Ascending aorta (tissue), 2 donors: Measurements from ENCODE around the gene RPL28. TPM values are rescaled to one million over a fixed set of nuclear protein-coding genes. Genes with fewer than 3 reads are reported as not detected.

Experiments
- DNase-seq, 2 donors: peaks; one replicate each; pipeline ENCODE4 v3.0.0-alpha.2; 2019; ENCODE audit warnings: low spot score in 2 of 2
- H3K27ac ChIP-seq, 2 donors: fragments of 200-600 bp; sonication (generic); one replicate each; pipeline ENCODE4 v1.5.1; 2016 to 2017; ENCODE audit warnings: mild to moderate bottlenecking in 1 of 2
- H3K27me3 ChIP-seq: fragments of 200-600 bp; sonication (generic); one replicate; pipeline ENCODE4 v1.5.1; 2017
- H3K36me3 ChIP-seq, 2 donors: fragments of 200-600 bp; sonication (generic); one replicate each; pipeline ENCODE4 v1.5.1; 2016
- H3K4me1 ChIP-seq, 2 donors: fragments of 200-600 bp; sonication (generic); one replicate each; pipeline ENCODE4 v1.5.1; 2016 to 2017; ENCODE audit warnings: mild to moderate bottlenecking in 1 of 2
- H3K4me3 ChIP-seq, 2 donors: fragments of 200-600 bp; sonication (generic); one replicate each; pipeline ENCODE4 v1.5.1; 2016 to 2017; ENCODE audit warnings: mild to moderate bottlenecking in 1 of 2
- H3K9me3 ChIP-seq, 2 donors: fragments of 200-600 bp; sonication (generic); one replicate each; pipeline ENCODE4 v1.5.1; 2016
- intact Hi-C: fragments of 100-400 bp; cut with DNase I; formaldehyde crosslinking; loops from one replicate; pipeline ENCODE4 v1.15.1; 2023
- total RNA-seq: library from RNA; depleted of rRNA; stranded (reverse); fragments of >200 nt; gene quantifications from one replicate; pipeline ENCODE4 v1.1.0, GENCODE V29; 2016
- TF ChIP-seq, protein P1 (sequence below), 3 experiments: fragments of 200-600 bp in 2 of 3; fragments of 450-650 bp in 1 of 3; sonication (generic) in 2 of 3; IDR thresholded peaks; one replicate each; pipeline ENCODE4 v1.5.1; 2016 to 2019; ENCODE audit warnings: antibody characterized with exemption in 3 of 3, mild to moderate bottlenecking in 1 of 3, moderate library complexity in 1 of 3

RPL28 gene
- total RNA-seq, 1 donor from 2014 or later = 542 TPM

DNA sequence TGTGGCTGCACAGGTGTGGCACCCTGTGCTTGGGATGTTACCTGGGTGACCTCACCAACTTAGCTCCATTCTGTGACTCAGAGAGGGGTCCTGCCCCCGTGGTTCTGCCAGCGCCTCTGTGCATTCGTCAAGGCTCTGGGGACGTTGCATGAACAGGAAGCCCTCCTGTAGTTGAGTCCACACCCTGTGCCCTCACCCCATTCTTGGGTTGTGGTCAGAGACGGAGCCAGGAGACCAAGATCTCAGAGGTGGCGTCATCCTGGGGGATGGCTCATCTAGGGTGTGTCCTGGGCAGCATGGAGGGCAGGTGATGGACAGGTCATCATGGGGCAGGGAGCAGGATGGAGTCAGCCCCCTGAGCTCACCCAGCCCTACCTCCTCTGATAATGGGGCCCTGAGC is 33.7 kb upstream of the RPL28 start:
- intact Hi-C loops = no loop called here
- no peak for DNase-seq
- Histone ChIP-seq H3K27me3 (peaks cover 11% of the 10 kb centered on the region), H3K36me3 (peaks cover 0 to 5% of the 10 kb centered on the region in 2 donors), H3K27ac (no peak overlapping the region), H3K9me3 (no peaks in the 10 kb centered on the region), H3K4me3 (no peak overlapping the region), H3K4me1 (peaks cover 3 to 12% of the 10 kb centered on the region in 2 donors)
- TF ChIP-seq, protein P1, sequence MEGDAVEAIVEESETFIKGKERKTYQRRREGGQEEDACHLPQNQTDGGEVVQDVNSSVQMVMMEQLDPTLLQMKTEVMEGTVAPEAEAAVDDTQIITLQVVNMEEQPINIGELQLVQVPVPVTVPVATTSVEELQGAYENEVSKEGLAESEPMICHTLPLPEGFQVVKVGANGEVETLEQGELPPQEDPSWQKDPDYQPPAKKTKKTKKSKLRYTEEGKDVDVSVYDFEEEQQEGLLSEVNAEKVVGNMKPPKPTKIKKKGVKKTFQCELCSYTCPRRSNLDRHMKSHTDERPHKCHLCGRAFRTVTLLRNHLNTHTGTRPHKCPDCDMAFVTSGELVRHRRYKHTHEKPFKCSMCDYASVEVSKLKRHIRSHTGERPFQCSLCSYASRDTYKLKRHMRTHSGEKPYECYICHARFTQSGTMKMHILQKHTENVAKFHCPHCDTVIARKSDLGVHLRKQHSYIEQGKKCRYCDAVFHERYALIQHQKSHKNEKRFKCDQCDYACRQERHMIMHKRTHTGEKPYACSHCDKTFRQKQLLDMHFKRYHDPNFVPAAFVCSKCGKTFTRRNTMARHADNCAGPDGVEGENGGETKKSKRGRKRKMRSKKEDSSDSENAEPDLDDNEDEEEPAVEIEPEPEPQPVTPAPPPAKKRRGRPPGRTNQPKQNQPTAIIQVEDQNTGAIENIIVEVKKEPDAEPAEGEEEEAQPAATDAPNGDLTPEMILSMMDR (IDR thresholded peaks at IDR 0.05) = no peak

DNA sequence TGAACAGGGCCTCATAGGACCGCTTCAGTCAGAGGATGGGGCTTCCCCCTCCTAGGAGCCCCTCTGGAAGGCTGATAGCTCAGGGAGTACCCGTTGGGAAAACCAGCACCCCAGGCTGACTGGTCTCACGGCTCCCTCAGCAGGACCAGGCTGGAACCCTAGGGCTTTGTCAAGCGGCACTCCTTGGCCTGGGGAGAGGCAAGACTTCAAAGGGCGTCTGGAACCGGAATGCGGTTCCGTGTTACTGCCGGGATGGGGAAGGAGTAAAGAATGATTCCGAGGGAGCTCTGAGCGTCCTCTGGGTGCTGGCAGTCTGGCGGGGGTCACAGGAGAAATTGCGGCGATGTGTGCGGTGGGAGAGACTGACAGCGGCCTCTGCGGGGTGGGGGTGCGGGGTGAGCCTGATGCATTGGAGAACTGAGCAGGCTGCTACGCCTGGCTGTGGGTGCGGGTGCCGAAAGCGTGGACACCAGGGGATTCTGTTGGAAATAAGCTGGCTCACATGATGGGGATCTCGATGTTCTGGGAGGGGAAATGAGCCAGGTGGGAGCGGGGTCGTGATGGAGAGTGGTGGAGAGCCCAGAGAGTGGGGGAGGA is 33.1 kb upstream of the RPL28 start:
- Histone ChIP-seq H3K36me3 (no peaks in the 10 kb centered on the region), H3K27ac (no peak overlapping the region), H3K27me3 (peaks cover 11% of the 10 kb centered on the region), H3K4me3 (no peak overlapping the region), H3K9me3 (no peaks in the 10 kb centered on the region), H3K4me1 (peaks cover 3 to 12% of the 10 kb centered on the region in 2 donors)
- DNase-seq = no peak
- TF ChIP-seq, protein P1 (IDR thresholded peaks at IDR 0.05) = no peak
- intact Hi-C loops = no loop called here

GRCh38 chr19:55353356-55353802 is 32.4 kb upstream of the RPL28 start:
- Histone ChIP-seq H3K4me3 (peak overlapping the region; percentile 47 to 59), H3K27me3 (peaks cover 11% of the 10 kb centered on the region), H3K27ac (no peak overlapping the region), H3K4me1 (peaks cover 3 to 12% of the 10 kb centered on the region in 2 donors), H3K36me3 (no peaks in the 10 kb centered on the region), H3K9me3 (no peaks in the 10 kb centered on the region)
- no peak for DNase-seq
- TF ChIP-seq, protein P1 (IDR thresholded peaks at IDR 0.05) = no peak
- intact Hi-C loops = no loop called here

GRCh38 chr19:55353803-55354697 is 31.7 kb upstream of the RPL28 start:
- Histone ChIP-seq H3K4me3 (peak overlapping the region; percentile 47 to 59), H3K36me3 (no peaks in the 10 kb centered on the region), H3K4me1 (peaks cover 3 to 12% of the 10 kb centered on the region in 2 donors), H3K27me3 (peaks cover 11% of the 10 kb centered on the region), H3K27ac (no peak overlapping the region), H3K9me3 (no peaks in the 10 kb centered on the region)
- intact Hi-C loops = no loop called here
- peak in 1 of 2 donors; percentile 78 for DNase-seq
- TF ChIP-seq, protein P1 (IDR thresholded peaks at IDR 0.05) = no peak

- DNase-seq = no peak
- Histone ChIP-seq H3K9me3 (no peaks in the 10 kb centered on the region), H3K36me3 (no peaks in the 10 kb centered on the region), H3K4me3 (peak within 1 kb of the TSS; percentile 47 to 59), H3K27me3 (peaks cover 11% of the 10 kb centered on the region), H3K27ac (no peak within 1 kb of the TSS), H3K4me1 (peaks cover 3 to 12% of the 10 kb centered on the region in 2 donors)
- TF ChIP-seq, protein P1 (IDR thresholded peaks at IDR 0.05) = no peak
- intact Hi-C loops = no loop called here
Measured at GRCh38 chr19:55354698-55355212, 31.0 kb upstream of the RPL28 start, which contains the start of gene COX6B2. Gene COX6B2, minus strand, starts transcription at chr19:55354719. Its CDS starts 198 bp downstream, at chr19:55354521.
